IPS-NIHi11 (cell line): ENCODE results near the gene ZSCAN20.
"Not testable (repeated sequence)": the region's sequence is repeated elsewhere in the genome, so short reads cannot be mapped to it uniquely, and the experiment has no call there.

Experiments
- DNase-seq: peaks from one replicate; pipeline ENCODE4 v3.0.0; 2012; ENCODE audit warnings: mixed read lengths, low spot score

Gene ZSCAN20

DNA sequence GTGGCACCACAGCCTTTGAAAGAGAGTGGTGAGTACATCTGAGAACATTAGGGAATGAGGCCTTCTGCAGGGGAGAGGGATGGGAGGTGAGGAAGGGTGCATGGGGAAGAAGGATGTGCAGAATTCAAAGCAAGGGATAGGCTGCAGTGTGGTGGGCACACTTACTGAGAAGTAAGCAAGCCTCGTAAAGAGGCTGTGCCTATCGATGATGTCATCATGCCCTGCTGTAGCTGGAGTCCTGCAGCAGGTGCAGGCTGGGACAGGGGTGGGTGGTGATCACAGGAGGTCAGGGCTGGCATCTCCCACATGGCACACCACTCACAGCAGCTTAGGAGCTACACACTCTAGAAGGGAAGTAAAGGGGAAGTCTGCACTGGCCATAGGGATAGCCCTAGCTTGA lies 16.2 kb downstream of the ZSCAN20 start:
- no peak for DNase-seq

DNA sequence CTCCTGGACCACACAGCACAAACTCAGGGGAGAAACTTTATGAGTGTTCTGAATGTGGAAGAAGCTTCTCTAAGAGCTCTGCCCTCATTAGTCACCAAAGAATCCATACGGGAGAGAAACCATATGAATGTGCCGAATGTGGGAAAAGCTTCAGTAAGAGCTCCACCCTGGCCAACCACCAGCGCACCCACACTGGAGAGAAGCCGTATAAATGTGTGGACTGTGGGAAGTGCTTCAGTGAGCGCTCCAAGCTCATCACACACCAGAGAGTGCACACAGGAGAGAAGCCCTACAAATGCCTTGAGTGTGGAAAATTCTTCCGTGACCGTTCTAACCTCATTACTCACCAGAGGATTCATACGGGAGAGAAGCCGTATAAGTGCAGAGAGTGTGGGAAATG lies 22.5 kb downstream of the ZSCAN20 start:
- no peak for DNase-seq

DNA sequence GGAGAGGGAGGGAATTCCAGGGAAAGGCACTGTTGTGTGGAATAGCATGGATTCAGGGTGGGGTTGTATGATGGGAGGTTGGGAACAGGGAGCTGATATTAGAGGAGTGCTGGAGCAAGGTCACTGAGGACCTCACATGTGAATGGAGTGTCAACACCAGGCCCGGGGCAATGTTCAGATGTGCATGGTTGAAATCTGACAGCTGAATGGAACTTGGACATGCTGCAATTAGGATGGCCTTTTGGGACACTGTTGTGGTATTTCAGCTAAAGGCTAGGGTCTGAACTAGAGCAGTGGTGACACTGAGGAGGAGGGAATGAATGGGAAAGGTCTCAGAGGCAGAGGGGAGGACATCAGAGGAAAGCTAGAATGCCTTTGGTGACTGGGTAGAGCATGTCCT lies 25.0 kb downstream of the ZSCAN20 start:
- no peak for DNase-seq

DNA sequence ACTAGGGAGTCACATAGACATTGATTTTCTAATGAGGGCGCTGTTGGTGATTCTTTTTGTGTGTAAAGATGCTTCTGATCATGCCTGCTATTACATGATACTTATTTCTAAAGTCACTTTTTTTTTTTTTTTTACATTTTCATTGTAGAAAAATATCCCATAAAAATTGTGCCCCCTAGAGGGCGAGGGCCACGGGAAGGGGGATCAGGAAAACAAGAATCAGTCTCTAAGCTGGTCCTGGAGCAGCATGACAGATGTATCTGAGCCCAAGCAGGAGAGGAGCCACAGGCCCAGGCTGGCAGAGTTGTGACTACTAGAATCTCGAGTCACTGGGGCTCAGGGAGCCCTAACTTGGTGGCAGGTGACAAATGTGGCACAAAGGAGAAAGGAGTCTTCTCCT lies 28.1 kb downstream of the ZSCAN20 start:
- peak; percentile 34 for DNase-seq

DNA sequence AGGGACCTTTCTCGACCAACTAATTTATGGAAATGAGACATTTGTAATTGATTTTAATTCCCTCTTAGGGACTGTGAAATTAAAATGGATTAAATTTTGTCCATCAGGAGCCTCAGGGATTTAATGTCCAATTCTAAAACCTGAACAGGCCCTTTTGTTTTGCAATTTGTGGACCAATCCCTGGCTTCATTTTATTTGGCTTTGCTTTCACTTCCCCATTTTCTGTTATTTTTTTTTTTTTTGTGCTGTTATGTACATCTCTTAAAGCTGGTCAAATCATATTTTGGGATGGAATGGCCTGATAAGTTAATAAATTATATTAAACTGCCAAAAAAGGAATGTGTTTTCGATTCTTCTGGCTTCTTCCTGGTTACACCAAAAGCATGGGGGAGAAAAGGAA lies 28.9 kb downstream of the ZSCAN20 start:
- DNase-seq: no peak

DNA sequence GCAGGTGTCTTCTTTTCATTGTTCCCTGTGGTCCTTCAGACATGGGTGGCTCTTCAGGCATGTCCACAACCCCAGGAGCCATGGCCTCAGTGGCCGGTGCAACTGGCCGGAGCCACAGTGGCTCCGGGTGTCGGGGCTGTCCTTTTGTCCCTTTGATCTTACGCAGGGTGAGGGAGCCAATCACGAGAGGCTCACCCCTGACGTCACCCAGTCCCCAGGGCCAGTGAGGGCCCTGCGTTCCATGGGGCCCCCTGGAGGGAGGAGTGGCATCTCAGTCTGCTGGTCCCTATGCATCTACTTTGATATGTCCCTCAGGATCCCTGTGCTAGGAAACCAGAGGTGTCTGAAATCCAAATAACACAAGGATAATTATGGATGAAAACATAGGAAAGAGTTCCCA lies 29.3 kb downstream of the ZSCAN20 start:
- no peak for DNase-seq

DNA sequence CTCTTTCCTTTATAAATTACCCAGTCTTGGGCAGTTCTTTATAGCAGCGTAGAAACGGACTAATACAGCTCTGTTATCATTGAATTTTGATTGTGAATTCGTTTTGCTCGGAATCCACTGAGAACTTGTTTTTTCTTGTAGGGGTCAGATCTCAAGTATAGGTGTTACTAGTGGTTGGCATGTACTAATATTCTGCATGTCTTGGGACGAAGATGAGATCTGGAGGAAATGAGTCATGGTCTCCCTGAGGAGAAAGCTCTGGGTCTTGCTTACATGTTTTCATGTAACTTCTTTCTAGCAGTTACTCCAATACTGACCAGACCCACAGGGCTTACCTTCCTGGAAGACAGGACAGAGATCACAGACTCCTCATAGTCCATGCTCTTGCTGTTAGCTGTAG lies 30.3 kb downstream of the ZSCAN20 start:
- no peak for DNase-seq

DNA sequence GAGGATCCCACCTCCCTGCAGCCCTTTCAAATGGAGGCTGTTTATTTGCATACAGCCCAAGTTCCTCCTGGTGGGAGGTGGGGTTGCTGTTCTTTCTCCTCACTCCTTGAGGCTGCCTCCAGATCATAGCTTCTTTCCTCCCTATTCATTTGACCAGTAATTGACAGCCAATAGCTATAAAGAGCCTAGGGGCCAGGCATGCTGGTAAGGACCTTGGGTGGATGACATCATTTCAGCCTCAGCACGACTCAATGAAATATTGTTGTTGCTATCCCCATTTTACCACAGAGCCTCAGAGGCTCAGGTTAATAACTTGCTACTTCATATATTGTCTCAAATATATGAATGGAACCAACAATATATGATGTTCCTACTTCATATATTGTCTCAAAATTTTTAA lies 31.1 kb downstream of the ZSCAN20 start:
- DNase-seq: no peak

DNA sequence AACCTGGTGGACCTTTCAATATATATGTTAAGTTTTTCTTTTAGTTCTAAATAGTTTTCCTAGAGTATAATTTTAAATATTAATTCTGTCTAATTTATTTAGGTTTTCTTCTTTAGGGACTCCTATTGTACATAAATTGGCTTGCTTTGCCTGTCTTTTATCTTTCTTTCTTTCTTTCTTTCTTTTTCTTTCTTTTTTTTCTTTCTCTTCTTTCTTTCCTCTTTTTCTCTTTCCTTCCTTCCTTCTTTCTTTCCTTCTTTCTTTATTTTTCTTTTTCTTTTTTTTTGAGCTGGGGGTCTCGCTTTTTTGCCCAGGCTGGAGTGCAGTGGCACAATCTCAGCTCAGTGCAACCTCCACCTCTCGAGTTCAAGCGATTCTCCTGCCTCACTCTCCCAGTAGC lies 35.2 kb downstream of the ZSCAN20 start:
- no peak for DNase-seq

DNA sequence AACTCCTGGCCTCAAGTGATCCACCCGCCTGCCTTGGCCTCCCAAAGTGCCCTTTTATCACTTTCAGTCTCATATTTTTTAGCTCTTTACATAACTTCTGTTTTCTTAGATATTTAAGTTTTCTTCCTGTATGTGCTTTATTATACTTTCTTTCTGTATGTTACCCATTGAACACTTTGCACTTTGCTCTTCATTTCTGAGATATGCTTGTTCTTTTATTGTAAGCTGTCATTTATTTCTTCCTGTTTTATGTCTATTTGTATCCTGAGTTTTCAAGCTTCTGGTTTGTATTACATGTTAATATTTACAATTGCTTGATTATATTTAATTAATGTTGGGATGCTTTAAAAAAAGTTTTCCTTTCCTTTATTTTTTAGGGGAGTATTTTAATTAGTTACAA lies 35.7 kb downstream of the ZSCAN20 start:
- DNase-seq: no peak

DNA sequence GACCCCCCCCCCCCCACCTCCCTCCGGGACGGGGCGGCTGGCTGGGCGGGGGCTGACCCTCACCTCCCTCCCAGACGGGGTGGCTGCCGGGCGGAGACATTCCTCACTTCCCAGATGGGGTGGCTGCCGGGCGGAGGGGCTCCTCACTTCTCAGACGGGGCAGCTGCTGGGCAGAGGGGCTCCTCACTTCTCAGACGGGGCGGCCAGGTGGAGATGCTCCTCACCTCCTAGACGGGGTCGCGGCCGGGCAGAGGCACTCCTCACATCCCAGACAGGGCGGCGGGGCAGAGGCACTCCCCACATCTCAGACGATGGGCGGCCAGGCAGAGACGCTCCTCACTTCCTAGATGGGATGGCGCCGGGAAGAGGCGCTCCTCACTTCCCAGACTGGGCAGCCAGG lies 36.8 kb downstream of the ZSCAN20 start:
- not testable (repeated sequence) for DNase-seq

DNA sequence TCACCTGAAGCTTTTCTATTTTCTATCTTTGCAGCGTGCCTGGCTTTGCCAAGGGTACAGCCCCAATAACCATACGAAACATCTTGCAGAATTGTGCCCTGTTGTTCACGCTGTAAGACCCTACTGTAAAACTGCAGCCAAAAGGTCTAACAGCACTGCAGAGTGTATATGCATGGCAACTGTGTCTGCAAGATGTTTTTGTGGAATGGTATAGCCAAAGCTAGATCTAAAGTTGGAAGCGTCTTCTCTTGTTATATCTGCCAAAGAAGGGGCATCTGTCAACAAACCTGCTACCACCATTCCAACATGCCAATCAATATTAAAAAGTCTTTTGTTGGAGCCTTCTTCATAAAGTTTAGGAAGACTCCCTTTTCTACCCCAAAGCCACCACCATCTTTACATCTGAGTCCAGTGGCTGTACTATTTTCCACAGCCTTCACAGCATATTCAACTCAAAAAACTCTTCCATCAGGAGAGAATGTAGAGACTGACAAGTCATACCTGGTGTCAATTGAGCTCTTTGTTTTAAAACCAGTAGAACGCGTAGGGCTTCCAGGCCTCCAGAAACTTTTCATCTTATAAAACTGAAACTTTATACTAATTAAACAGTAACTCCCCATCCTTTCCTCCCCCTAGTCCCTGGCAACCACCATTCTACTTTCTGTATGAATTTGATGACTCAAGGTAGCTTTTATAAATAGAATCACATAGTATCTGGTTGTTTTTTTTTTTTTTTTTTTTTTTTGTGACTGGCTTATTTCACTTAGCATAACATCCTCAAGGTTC lies 40.0 kb downstream of the ZSCAN20 start:
- no peak for DNase-seq

DNA sequence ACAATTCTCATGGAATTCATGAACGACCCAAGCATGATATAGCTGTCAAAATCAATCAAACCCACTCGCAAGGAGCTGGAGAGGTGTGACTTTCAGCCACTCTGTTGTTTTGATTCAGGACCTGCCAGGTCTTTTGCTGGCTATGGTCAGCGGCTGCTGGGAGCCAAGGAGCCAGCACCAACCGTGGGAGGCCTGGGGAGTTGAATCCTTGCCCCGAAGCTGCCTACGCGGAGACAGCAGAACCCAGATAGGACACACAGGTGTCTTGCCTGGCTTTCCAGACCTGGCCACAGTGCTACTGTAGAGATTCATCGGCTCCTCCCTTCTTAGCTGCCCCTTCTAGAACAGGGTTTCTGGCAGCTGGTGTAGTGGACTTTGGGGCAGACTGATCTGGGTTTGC lies 42.7 kb downstream of the ZSCAN20 start:
- DNase-seq: no peak

DNA sequence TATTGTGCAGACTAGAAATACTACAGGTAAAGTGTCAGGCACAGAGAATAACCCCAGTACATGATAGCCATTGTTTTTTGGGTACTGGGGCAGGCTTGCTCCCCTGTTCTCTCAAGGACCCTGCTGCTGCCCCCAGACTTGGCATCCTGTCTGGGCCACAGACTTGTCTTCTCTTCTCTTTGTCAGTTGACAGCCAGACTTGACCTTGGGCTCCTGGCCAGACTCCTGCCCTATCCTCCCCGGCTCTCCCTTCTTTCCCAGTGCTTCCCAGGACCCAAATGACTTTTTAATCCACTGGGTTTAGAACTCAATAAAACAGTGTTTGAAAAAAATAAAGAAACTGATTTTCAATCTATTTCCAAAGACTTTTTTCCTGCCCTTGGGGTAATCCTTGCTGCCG lies 43.2 kb downstream of the ZSCAN20 start:
- DNase-seq: no peak

DNA sequence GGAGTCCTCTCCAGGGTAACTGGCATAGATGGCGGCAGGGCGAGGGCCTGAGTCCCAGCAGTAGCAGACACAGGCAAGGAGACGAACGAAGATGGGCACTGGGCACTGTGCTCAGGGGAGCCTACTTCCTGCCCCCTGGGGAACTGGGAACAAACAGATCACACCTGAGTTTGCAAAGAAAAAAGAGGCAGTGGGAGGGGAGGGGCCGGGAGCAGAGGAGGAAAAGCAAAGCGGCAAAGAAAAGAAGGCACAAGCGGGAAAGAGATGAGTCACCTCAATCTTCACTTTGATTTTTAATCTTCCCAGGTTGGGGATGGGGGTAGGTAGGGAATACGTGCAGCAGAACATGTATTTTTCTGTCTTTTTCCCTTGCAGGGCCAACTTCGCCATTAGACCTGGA lies 44.0 kb downstream of the ZSCAN20 start:
- no peak for DNase-seq

DNA sequence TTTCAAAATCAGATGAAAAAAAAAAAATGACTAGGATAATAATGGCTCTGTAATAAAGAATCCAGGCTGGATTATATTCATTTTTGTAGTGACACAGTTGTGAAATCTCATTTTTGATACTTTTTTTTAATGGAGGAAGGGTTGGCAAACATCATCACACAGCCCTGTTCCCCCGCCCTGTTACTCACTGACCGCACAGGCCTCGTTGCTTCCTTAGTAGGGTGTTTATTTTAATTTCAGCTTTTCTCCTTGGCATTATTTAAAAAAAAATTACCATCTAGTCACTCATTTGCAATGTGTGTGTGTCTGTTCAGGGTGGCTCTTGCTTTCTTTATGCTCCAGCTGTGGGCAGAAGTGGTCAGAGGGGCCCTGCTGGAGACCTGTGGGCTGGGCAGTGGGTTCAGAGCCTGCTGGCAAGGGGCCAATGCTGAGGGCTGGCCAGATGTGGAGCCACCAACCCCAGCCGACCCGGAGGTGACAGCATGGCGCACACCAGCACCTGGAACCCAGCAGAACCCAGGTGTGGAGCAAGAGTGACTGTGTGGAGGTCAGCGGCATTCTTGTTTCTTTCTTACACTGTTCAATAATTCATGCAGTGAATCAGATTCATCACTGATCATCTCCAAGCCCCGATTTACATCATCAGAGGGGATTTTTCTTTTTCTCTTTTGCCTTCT lies 44.6 kb downstream of the ZSCAN20 start:
- DNase-seq: no peak

DNA sequence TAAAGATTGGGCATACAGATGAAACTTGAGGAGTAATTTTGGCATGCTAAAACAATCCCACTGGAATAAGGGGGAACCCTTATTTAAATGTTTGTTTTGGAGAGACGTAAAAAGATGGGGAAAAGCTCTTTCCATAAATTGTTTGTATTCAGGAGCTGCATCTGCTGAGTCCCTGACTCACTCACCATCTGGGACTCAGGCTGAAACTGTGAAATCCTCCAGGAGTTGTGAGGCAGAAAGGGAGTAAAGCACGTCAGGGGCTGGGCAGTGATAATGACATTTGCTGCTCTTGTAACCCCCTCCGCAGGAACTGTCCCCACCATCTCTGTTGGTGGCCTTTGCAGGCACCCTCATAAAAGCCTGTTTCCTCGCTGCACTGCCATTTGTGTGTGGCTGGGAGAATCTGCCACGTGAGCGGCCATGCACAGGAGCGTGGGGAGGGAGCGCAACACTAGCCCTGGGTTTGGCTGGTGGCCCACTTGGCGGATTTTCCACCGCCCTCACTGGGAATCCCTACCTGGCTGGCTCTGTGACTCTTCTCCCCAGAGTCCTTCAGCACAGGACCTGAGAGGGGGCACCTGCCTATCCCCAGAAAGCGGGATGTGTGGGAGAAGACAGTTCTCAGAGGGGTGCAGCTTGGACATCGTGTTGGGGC lies 45.3 kb downstream of the ZSCAN20 start:
- no peak for DNase-seq

DNA sequence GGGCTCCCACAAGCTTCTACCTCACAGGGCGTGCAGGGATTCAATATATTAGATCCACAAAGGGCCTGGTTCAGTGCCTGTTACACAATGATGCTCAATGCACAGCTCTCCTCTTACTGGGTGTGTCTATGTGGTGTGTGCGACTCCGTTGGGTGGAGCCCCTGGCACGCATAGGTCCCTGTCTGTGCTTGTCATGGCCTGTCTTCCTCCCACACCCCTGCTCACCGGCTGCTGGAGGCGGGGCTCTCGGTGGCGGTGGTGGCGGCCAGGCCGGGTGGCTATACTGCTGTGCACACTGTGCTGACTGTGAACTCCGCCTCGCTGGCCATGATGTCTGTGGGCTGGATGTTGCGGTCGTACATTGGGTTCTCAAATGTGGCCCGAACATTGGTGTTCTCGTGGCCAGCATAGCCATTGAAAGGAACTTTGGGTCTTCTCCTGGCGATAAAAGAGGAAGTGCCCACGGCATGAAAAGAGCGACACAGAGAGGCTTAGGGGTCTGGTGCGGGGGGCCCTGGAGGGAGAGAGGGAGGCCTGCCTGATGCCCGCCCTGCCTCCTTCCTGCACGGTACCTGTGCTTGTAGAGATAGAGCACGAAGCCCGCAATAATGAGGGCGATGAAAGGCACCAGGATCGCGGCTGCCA lies 46.9 kb downstream of the ZSCAN20 start:
- DNase-seq: no peak

DNA sequence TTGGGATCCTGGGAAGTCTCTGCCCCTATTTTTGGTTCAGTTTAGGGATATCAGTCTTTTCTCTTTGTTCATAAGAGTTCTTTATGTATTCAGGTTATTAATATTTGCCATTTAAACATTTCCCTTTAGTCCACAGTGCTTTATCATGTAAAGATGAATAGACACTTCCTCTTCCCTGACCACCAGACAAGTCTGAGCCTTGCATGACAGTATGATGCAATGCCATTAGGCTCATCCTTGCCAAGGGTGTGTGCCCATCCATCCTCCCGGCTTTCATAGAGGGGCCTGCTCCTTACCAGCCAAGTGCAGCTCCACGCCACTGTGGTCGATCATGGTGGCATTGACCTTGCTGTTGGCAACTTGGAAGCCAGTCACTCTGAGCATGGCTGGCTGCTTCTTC lies 52.1 kb downstream of the ZSCAN20 start:
- no peak for DNase-seq

DNA sequence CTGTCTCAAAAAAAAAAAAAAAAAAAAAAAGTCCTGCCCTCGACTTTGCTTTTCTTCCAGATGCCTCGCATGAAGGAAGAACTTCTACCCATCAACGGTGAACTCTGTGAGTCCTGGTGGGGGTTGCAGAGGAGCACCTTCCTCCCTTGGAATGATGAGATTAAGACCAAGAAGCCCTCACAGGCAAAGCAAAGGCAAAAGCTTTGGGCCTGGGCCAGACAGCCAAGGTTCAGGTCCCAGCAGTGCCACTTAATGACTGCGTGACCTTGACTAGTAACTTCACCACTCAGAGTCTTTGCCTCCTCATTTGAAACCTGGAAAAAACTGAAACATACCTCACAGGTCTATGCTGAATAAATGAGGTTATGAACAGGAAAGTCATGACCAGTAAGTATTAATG lies 55.5 kb downstream of the ZSCAN20 start:
- DNase-seq: no peak

DNA sequence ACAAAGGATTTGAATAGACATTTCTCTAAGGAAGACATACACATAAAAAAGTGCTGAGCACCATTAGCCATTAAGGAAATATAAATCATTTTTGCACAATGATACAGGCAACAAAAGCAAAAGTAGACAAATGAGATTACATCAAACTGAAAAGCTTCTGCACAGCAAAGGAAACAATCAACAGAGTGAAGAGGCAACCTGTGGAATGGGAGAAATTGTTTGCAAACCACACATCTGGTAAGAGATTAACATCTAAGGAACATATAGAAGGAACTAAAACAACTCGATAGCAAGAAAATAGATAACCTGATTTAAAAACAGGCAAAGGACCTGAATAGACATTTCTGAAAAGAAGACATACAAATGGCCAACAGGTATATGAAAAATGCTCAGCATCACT lies 57.5 kb downstream of the ZSCAN20 start:
- no peak for DNase-seq

DNA sequence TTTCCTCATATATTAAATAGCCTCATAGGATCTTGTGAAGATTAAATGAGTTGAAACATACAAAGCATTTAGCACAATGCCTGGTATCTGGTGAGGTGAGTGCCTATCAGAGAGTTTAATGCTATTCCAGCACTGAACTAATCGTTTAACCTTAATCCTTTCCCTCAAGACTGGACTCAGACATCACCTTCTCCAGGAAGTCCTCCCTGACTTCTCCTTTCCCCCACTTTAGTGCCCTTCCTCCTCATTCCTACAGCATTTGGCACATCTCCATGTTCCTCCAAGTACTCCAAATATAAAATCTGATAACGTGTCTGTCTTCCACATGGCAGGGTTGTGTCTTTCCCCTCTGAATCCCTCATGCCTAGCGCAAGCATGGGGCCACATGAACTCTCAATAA lies 59.8 kb downstream of the ZSCAN20 start:
- no peak for DNase-seq

DNA sequence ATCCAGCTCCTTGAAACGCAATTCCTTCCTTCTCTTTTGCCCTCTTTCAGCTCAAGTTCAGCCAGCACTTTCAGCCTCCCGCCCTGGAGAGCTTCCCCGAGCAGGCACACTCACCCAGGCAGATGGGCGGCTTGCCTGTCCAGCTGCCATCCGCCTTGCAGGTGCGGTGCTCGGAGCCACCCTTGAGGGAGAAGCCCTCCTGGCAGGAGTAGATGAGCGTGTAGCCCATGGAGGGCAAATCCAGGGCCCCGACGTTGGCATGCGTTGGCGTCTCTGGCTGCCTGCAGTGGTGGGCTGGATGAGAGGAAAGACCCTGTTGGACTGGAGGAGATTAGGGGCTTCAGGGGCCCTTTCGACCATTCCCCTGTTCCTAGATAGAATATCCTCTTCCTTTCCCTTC lies 60.5 kb downstream of the ZSCAN20 start:
- no peak for DNase-seq
